Measurements from ENCODE around the gene CLEC17A. TPM values are rescaled to one million over a fixed set of nuclear protein-coding genes. Genes with fewer than 3 reads are reported as not detected.

Gene CLEC17A
- total RNA-seq, 1 donor from 2014 or later: not detected

DNA sequence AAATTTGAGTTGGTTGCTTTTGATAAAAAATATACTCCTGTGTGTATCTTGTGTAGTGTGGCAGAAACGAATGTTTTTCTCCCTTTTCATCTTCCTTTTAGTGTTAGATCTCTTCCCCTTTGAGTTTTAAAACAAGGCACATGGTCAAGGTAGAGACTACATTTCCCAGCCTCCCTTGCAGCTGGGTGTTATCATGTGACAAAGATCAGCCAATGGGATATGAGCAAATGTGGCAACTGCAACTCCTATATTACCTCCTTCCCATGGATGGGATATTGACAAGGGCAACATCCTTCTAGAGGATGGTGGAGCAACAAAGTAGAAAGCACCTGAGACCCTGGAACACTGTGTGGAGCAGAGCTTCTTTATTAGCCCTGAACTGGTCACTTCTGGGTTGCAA, 49.4 kb downstream of the CLEC17A start:
- peaks cover 22% of the 10 kb centered on the region for H3K9me3 Mint-ChIP-seq (ENCODE audit: low read depth)
- H3K36me3 Mint-ChIP-seq (ENCODE audit: insufficient read depth): no peaks in the 10 kb centered on the region
- no peak overlapping the region for H3K4me3 Mint-ChIP-seq (ENCODE audit: low read depth)
- H3K27me3 Mint-ChIP-seq: no peaks in the 10 kb centered on the region
- TF ChIP-seq, protein P1, sequence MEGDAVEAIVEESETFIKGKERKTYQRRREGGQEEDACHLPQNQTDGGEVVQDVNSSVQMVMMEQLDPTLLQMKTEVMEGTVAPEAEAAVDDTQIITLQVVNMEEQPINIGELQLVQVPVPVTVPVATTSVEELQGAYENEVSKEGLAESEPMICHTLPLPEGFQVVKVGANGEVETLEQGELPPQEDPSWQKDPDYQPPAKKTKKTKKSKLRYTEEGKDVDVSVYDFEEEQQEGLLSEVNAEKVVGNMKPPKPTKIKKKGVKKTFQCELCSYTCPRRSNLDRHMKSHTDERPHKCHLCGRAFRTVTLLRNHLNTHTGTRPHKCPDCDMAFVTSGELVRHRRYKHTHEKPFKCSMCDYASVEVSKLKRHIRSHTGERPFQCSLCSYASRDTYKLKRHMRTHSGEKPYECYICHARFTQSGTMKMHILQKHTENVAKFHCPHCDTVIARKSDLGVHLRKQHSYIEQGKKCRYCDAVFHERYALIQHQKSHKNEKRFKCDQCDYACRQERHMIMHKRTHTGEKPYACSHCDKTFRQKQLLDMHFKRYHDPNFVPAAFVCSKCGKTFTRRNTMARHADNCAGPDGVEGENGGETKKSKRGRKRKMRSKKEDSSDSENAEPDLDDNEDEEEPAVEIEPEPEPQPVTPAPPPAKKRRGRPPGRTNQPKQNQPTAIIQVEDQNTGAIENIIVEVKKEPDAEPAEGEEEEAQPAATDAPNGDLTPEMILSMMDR (IDR thresholded peaks at IDR 0.05; ENCODE audit: unreplicated experiment): no peak
- no peak overlapping the region for H3K27ac Mint-ChIP-seq
- no peak for DNase-seq (ENCODE audit: low spot score, unreplicated experiment)
- no peaks in the 10 kb centered on the region for H3K4me1 Mint-ChIP-seq (ENCODE audit: low read depth)

DNA sequence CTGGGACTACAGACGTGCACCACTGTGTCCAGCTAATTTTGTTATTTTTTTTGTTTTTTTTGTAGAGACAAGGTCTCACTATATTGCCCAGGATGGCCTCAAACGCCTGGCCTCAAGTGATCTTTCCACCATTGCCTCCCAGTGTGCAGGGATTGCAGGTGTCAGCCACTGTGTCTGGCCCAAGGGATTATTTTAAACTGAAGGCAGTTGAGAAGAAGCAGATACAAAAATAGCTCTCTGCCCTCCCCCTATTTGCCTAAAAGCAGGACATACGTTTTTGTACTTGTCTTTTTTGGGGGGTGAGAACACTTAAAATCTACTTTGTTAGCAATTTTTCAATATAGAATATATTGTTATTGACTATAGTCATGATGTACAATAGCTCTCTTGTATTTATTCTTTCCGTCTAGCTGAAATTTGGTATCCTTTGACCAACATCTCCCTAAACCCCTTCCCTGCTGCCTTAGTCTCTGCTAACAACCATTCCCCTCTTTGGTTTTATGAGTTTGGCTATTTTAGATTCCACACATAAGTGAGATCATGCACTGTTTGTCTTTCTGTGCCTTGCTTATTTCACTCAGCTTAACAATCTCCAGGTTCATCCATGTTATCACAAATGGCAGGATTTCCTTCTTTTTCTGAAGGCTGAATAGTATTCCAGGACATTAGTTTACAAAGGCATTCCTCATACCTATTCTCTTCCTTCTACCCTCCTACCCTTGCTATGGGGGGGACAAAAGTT, 56.8 kb downstream of the CLEC17A start:
- DNase-seq (ENCODE audit: low spot score, unreplicated experiment): no peak
- Mint-ChIP-seq H3K36me3 (ENCODE audit: insufficient read depth) (peaks cover 2% of the 10 kb centered on the region), H3K27ac (no peak overlapping the region), H3K4me3 (ENCODE audit: low read depth) (no peak overlapping the region), H3K4me1 (ENCODE audit: low read depth) (no peaks in the 10 kb centered on the region), H3K27me3 (no peaks in the 10 kb centered on the region), H3K9me3 (ENCODE audit: low read depth) (peaks cover 39% of the 10 kb centered on the region)
- TF ChIP-seq, protein P1 (IDR thresholded peaks at IDR 0.05; ENCODE audit: unreplicated experiment): no peak

DNA sequence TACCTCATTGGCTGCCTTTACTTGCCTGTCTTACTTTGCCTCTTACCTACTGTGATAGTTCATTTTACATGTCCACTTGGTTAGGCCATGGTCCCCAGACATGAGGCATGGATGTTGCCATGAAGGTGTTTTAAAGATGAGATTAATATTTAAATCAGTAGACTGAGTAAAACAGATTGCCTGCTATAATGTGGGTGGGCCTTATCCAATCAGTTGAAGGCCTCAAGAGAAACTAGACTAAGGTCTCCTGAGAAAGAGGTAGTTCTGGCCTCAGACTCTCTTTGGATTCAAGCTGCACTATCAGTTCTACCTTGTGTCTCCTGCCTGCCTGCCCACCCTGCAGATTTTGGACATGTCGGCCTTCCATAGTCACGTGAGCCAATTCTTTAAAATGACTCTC, 65.6 kb downstream of the CLEC17A start:
- no peak for DNase-seq (ENCODE audit: low spot score, unreplicated experiment)
- H3K27ac Mint-ChIP-seq: no peak overlapping the region
- H3K27me3 Mint-ChIP-seq: no peaks in the 10 kb centered on the region
- TF ChIP-seq, protein P1 (IDR thresholded peaks at IDR 0.05; ENCODE audit: unreplicated experiment): no peak
- H3K4me3 Mint-ChIP-seq (ENCODE audit: low read depth): no peak overlapping the region
- no peaks in the 10 kb centered on the region for H3K4me1 Mint-ChIP-seq (ENCODE audit: low read depth)
- peaks cover 28% of the 10 kb centered on the region for H3K9me3 Mint-ChIP-seq (ENCODE audit: low read depth)
- H3K36me3 Mint-ChIP-seq (ENCODE audit: insufficient read depth): peaks cover 3% of the 10 kb centered on the region

DNA sequence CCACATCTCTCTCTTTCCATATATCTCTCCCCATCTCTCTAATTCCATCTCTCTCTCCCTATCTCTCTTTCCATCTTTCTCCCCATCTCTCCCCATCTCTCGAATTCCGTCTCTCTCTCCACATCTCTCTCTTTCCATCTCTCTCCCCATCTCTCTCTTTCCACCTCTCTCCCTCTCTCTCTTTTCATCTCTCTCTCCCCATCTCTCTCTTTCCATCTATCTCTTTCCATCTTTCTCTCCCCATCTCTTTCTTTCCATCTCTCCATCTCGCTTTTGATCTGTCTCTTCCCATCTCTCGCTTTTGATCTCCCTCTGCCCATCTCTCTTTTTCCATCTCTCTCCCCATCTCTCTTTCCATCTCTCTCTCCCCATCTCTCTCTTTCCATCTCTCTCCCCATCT, 66.1 kb downstream of the CLEC17A start:
- no peaks in the 10 kb centered on the region for H3K4me1 Mint-ChIP-seq (ENCODE audit: low read depth)
- peaks cover 3% of the 10 kb centered on the region for H3K36me3 Mint-ChIP-seq (ENCODE audit: insufficient read depth)
- H3K27ac Mint-ChIP-seq: no peak overlapping the region
- TF ChIP-seq, protein P1 (IDR thresholded peaks at IDR 0.05; ENCODE audit: unreplicated experiment): no peak
- peaks cover 28% of the 10 kb centered on the region for H3K9me3 Mint-ChIP-seq (ENCODE audit: low read depth)
- DNase-seq (ENCODE audit: low spot score, unreplicated experiment): no peak
- no peak overlapping the region for H3K4me3 Mint-ChIP-seq (ENCODE audit: low read depth)
- H3K27me3 Mint-ChIP-seq: no peaks in the 10 kb centered on the region

DNA sequence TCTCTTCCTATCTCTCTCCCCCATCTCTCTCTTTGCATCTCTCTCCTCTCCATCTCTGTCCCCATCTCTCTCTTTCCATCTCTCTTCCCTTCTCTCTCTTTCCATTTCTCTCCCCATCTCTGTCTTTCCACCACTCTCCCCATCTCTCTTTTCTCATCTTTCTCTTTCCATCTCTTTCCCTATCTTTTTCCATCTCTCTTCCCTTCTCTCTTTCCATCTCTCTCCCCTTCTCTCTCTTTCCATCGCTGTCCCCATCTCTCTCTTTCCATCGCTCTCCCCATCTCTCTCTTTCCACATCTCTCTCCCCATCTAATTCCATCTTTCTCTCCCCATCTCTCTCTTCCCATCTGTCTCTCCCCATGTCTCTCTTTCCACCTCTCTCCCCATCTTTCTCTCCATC, 67.3 kb downstream of the CLEC17A start:
- Mint-ChIP-seq H3K27ac (no peak overlapping the region), H3K4me1 (ENCODE audit: low read depth) (no peaks in the 10 kb centered on the region), H3K9me3 (ENCODE audit: low read depth) (peaks cover 31% of the 10 kb centered on the region), H3K4me3 (ENCODE audit: low read depth) (no peak overlapping the region), H3K27me3 (no peaks in the 10 kb centered on the region), H3K36me3 (ENCODE audit: insufficient read depth) (peaks cover 3% of the 10 kb centered on the region)
- DNase-seq (ENCODE audit: low spot score, unreplicated experiment): no peak
- TF ChIP-seq, protein P1 (IDR thresholded peaks at IDR 0.05; ENCODE audit: unreplicated experiment): no peak
